ENCODE measurements around the gene SH3BP2. TPM values are rescaled to one million over a fixed set of nuclear protein-coding genes. Genes with fewer than 3 reads are reported as not detected.

The SH3BP2 gene
- polyA plus RNA-seq, 1 donor from 2014 or later = 87.9 TPM

DNA sequence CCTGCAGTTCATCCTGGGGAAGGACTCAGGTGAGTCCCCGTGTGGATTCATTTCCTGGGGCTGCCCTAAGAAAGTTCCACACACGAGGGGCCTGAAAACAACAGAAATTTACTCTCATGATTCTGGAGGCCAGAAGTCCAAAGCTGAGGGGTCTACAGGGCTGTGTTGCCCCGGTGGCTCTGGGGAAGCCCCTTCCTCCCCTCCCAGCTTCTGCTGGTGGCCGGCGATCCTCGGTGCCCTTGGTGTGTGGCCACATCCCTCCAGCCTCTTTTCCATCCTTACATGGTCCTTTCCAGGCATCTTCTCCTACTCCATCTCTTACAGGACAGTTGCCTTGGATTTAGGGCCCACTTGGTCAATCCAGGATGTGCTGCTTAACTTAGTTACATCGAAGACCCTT lies 15.1 kb downstream of the SH3BP2 start:
- no peaks in the 10 kb centered on the region for H3K9me2 ChIP-seq (ENCODE audit: insufficient read depth, low read length)
- no peaks in the 10 kb centered on the region for H3K79me2 ChIP-seq (replicated peaks; ENCODE audit: insufficient read depth, low read length)

DNA sequence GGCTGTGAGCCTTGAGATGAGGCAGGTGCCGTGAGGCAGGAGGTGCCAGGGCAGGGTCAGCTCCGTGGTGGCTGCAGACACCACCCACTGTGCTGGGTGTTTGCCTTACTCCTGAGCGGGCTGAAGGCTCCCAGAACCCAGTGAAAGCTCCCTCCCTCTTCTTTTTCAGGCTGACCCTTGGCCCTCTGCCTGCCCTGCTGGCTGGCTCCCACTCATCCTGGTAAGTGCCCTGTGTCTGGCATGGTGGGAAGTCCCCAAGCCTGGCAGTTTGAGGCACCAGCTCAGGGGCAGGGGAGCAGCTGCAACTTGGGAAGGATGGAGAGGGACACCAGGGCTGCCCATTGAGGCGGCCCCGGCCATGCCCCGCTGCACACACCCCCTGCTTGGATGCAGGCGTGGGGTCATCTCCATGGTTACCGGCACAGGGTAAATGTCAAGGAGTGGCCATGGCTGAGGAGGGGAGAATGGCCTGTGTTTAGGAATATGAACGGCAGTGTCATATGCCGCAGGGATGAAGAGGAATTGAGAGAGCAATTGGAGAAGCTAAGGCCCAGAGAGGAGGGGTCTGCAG lies 16.8 kb downstream of the SH3BP2 start:
- Histone ChIP-seq H3K27ac (ENCODE audit: low read length) (no peak overlapping the region), H3K79me2 (replicated peaks; ENCODE audit: insufficient read depth, low read length) (no peaks in the 10 kb centered on the region), H3K27me3 (ENCODE audit: insufficient read depth, low read depth, low read length) (no peaks in the 10 kb centered on the region), H3K9me2 (ENCODE audit: insufficient read depth, low read length) (no peaks in the 10 kb centered on the region), H3F3A (ENCODE audit: insufficient read depth, low read length, poor library complexity, severe bottlenecking) (no peaks in the 10 kb centered on the region), H3K4me2 (ENCODE audit: low read length) (no peak overlapping the region), H3K4me3 (ENCODE audit: low read length) (no peak overlapping the region), H3K36me3 (ENCODE audit: insufficient read depth, low read length) (no peaks in the 10 kb centered on the region), H3K9ac (ENCODE audit: low read length) (no peak overlapping the region), H2AFZ (ENCODE audit: low read depth, low read length) (no peak overlapping the region), H3K9me3 (ENCODE audit: low read length) (no peaks in the 10 kb centered on the region), H4K20me1 (ENCODE audit: insufficient read depth) (no peaks in the 10 kb centered on the region)
- TF ChIP-seq TAF1 (IDR thresholded peaks at IDR 0.05; ENCODE audit: low read depth) (no peak), POLR2AphosphoS5 (IDR thresholded peaks at IDR 0.05) (no peak), EZH2 (IDR thresholded peaks at IDR 0.05; ENCODE audit: borderline replicate concordance, insufficient read depth, low read length, poor library complexity, severe bottlenecking) (no peak), EP300 (conservative IDR thresholded peaks at IDR 0.05; ENCODE audit: poor library complexity, severe bottlenecking) (no peak), RAD21 (conservative IDR thresholded peaks at IDR 0.05) (no peak), SMC3 (conservative IDR thresholded peaks at IDR 0.05; ENCODE audit: poor library complexity) (no peak), MXI1 (conservative IDR thresholded peaks at IDR 0.05; ENCODE audit: poor library complexity, severe bottlenecking) (no peak)
- TF ChIP-seq, protein P1, sequence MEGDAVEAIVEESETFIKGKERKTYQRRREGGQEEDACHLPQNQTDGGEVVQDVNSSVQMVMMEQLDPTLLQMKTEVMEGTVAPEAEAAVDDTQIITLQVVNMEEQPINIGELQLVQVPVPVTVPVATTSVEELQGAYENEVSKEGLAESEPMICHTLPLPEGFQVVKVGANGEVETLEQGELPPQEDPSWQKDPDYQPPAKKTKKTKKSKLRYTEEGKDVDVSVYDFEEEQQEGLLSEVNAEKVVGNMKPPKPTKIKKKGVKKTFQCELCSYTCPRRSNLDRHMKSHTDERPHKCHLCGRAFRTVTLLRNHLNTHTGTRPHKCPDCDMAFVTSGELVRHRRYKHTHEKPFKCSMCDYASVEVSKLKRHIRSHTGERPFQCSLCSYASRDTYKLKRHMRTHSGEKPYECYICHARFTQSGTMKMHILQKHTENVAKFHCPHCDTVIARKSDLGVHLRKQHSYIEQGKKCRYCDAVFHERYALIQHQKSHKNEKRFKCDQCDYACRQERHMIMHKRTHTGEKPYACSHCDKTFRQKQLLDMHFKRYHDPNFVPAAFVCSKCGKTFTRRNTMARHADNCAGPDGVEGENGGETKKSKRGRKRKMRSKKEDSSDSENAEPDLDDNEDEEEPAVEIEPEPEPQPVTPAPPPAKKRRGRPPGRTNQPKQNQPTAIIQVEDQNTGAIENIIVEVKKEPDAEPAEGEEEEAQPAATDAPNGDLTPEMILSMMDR (IDR thresholded peaks at IDR 0.05; ENCODE audit: poor library complexity, severe bottlenecking) = no peak
- TF ChIP-seq, protein P2, sequence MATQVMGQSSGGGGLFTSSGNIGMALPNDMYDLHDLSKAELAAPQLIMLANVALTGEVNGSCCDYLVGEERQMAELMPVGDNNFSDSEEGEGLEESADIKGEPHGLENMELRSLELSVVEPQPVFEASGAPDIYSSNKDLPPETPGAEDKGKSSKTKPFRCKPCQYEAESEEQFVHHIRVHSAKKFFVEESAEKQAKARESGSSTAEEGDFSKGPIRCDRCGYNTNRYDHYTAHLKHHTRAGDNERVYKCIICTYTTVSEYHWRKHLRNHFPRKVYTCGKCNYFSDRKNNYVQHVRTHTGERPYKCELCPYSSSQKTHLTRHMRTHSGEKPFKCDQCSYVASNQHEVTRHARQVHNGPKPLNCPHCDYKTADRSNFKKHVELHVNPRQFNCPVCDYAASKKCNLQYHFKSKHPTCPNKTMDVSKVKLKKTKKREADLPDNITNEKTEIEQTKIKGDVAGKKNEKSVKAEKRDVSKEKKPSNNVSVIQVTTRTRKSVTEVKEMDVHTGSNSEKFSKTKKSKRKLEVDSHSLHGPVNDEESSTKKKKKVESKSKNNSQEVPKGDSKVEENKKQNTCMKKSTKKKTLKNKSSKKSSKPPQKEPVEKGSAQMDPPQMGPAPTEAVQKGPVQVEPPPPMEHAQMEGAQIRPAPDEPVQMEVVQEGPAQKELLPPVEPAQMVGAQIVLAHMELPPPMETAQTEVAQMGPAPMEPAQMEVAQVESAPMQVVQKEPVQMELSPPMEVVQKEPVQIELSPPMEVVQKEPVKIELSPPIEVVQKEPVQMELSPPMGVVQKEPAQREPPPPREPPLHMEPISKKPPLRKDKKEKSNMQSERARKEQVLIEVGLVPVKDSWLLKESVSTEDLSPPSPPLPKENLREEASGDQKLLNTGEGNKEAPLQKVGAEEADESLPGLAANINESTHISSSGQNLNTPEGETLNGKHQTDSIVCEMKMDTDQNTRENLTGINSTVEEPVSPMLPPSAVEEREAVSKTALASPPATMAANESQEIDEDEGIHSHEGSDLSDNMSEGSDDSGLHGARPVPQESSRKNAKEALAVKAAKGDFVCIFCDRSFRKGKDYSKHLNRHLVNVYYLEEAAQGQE (IDR thresholded peaks at IDR 0.05; ENCODE audit: borderline replicate concordance) = no peak

More for the DNA sequence above, 15.1 kb downstream of the SH3BP2 start:
- Histone ChIP-seq H3K4me3 (ENCODE audit: low read length) (no peak overlapping the region), H3K36me3 (ENCODE audit: insufficient read depth, low read length) (no peaks in the 10 kb centered on the region), H3F3A (ENCODE audit: insufficient read depth, low read length, poor library complexity, severe bottlenecking) (no peaks in the 10 kb centered on the region), H3K9me3 (ENCODE audit: low read length) (no peaks in the 10 kb centered on the region), H3K27me3 (ENCODE audit: insufficient read depth, low read depth, low read length) (no peaks in the 10 kb centered on the region), H4K20me1 (ENCODE audit: insufficient read depth) (no peaks in the 10 kb centered on the region), H3K9ac (ENCODE audit: low read length) (no peak overlapping the region), H3K4me2 (ENCODE audit: low read length) (no peak overlapping the region), H2AFZ (ENCODE audit: low read depth, low read length) (no peak overlapping the region), H3K27ac (ENCODE audit: low read length) (no peak overlapping the region)
- TF ChIP-seq, protein P1 (IDR thresholded peaks at IDR 0.05; ENCODE audit: poor library complexity, severe bottlenecking) = no peak

Data from neural cell (in vitro differentiated cells).